Stimulated activated CD8-positive, alpha-beta memory T cell treated with anti-CD3 and anti-CD28 coated beads, Interleukin-7, amount 100 ng/mL, for 48 hours (primary cell): ENCODE data around the gene CNNM1.

Experiments
- DNase-seq, 2 donors: peaks; one replicate each; pipeline ENCODE4 v3.0.0-alpha.2; 2020; ENCODE audit warnings: low read depth in 1 of 2; ENCODE audit errors: extremely low read depth in 1 of 2

CNNM1 gene

DNA sequence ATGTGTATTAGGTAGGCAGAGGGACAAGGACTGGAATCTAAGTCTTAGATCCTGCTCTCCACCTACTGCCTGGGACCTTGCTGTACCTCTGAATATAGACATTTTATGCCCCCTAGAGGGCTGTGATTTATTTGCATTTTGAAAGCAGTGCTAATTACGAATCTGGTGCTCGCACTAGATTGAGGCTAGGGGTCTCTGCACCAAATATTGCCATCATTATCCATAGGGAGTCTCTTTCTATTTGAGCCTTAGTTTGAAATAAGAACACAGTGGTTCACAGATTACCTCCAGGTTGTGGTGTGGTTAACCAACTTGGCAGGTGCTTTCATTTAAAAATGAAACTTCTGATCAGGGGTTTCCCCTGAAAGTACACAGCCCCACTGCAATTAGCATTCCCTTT, 41.8 kb downstream of the CNNM1 start:
- DNase-seq = no peak

DNA sequence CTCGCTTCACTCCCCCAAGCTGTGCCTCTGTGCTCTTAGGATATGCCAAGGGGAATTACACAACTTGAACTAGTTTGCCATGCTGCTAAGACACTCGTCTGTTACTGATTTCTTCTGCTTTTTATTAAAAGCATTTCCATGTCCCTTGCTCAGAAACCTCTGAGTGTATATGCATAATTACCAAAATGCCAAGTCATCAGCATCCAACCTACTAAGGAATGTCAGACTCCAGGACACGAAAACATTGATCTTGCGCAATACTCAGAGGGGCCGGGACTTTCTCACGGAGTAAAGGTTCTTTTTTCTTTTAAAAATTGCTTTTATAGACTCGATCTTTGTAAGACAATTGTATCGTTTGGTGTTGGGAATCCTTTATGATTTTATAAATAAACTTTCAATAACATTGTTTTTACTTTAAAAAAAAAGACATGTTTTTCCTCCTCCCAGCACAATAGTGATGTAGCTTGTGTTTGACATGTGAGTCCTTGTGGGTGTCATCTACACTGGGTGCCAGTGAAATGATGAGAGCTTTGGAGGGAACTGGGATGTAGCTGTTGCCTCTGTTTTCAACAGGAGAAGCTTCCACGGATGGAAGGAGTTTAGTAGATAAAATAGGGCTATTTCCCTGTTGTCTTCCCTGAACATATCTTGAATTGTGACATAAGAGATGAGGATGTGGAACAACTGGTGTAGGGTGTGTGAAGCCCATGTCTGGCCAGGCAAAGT, 43.6 kb downstream of the CNNM1 start:
- DNase-seq = no peak

- no peak for DNase-seq
Observed at GRCh38 chr10:99374526-99374925, 45.4 kb downstream of the CNNM1 start.

DNA sequence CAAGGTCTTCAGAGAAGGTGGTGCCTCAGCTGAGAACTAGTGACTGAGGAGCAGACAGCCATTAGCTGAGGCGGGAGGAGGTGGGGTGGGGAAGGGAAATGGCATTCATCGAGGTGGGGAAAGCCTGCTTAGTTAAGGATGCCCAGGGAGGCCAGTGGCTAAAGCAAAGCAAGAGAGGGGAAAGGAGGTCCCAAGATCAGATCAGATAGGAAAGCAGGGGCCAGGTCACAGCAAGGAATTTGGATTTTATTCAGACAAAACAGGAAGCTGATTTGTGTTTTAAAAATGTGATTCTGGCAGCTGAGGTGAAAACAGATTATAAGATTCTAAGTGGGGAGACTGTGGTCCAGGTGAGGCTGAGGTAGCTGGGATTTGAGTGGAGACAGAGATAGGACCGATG, 45.8 kb downstream of the CNNM1 start:
- no peak for DNase-seq

- DNase-seq = no peak
Observed at GRCh38 chr10:99375426-99375825, 46.3 kb downstream of the CNNM1 start.

GRCh38 chr10:99382176-99382575, 53.0 kb downstream of the CNNM1 start:
- no peak for DNase-seq

DNA sequence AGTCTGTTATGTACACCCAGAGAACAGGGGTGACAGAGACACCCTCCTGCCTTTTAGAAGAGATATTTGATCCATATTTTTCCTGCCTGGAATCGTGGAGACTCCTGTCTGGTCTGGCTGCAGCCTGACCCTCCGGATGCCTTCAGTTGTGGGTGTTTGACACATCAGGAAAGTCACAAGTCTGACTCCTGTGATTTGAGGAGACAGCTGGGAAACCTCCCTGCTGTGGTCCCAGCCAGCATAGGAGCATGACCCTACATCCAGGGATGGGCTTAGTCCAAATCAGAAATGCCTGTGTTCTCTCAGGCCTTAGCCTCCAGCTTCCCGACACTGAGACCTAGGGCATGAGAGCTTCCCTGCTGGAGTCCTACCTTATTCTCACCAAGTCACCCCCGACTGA, 57.9 kb downstream of the CNNM1 start:
- no peak for DNase-seq

- no peak for DNase-seq
Observed at GRCh38 chr10:99387541-99387940, 58.4 kb downstream of the CNNM1 start.

DNA sequence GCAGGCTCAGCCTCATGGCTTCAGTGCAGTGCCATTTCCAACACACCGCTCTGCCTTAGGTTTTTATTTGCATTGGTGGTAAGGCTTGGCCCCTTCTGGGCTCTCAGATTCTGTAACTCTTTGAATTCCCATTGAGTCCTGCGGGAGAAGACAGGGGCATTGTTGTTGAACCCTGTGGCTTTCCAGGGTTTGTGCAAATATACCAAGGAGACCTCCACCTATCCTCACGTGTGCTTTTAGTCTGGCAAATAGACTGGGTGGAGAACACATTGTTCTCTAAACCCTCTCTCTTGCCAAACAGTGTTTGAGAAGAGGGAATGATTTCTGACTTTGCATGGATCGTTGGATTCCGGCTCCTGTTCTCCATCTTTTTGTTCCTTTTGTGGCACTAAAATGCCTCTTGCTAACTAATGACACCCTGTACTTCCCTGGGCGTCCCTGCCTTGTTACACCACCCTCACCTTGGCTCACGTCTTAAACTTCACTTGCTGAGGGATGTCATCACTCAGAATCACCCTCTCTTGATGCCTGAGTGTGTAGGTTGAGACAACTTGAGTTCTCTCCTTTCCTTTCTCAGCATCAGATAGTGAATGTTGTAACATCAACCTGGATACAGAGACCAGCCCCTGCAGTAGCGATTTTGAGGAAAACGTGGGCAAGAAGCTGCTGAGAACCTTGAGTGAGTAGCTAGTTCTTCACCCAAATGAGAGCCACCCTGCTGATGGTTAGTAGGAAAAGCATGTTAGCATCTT, 60.7 kb downstream of the CNNM1 start:
- no peak for DNase-seq

DNA sequence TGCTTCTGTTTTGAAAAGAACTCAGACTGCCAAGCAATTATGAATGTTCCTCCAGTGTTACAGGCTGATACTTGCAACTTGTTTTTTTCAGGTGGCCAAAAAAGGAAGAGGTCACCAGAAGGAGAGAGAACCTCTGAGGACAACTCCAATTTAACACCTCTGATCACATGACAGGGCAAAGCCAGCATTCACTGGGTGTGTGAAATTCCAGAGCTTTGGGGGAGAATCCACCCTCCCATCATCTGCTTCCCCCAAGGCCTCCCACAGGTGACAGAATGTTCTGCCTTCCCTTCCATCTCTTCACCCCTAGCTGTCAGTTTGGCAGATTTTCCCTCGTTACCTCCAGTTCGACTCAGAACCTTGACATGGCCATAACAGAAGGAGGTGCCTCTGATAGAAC, 62.2 kb downstream of the CNNM1 start:
- DNase-seq = no peak

DNA sequence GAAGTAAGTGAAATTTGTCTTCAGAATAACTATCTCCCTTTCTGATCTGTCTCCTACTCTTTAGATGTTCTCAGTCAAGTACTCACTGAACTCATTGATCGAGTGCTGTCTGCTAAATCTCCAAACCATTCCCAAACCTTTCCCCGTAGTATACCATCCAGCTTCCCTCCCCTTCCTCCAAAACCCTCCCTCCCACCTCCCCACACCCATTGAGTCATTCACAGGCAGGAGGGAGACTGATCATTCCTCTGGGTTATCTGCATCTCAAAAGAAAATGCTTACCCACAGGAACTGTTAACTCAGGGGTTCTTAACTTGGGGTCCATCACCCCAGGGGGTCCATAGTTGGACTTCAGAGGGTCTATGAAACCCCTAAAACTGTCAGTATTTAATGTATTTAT, 63.9 kb downstream of the CNNM1 start:
- DNase-seq = no peak

DNA sequence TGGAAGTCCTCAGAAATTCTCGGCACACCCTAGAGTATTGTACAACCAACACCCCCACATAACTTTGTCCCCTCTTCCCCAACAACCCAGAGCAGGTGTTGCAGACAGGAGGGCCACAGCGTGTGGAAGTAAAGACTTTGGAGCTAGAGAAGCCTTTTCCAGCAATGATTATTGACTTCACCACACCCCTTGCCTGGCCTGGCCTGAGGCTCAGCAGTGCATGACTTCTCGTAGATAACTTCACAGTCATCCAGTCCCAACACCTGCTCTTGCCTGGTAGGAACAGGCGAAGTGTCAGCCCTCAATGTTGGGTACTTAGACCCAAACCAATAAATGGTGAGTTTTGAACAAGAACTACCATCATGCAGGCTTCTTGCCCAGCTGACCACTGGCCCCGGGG, 64.5 kb downstream of the CNNM1 start:
- no peak for DNase-seq

- DNase-seq = no peak
Observed at GRCh38 chr10:99394256-99394655, 65.1 kb downstream of the CNNM1 start.

DNA sequence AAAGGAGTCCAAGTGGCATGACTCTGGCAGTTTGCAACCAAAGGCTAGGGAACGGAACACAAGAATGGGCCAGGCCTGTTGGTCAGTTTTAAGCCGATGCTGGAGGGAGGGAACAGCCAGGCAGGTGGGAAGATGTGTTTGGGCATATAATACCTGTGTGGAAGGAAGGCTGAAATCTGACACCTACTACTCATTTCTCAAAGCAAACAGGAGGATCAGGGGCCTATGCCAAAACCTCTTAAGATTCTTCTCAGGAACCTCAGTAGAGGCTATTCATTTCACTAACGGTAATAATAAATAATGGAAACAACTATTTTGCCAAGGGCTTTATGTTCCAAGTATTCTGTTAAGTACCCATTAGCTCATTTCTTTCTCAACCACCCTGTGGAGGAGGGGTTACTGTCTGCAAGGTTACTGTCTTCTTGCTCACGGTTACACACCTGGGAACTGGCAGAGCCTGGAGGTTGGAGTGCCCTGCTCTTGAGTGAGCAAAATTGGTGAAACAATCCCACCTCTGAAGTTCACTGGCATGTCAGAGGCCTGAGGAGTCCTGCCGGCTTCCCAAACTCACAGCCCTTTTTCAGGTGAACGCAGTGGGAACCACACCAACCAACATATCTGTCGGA, 65.7 kb downstream of the CNNM1 start:
- no peak for DNase-seq

DNA sequence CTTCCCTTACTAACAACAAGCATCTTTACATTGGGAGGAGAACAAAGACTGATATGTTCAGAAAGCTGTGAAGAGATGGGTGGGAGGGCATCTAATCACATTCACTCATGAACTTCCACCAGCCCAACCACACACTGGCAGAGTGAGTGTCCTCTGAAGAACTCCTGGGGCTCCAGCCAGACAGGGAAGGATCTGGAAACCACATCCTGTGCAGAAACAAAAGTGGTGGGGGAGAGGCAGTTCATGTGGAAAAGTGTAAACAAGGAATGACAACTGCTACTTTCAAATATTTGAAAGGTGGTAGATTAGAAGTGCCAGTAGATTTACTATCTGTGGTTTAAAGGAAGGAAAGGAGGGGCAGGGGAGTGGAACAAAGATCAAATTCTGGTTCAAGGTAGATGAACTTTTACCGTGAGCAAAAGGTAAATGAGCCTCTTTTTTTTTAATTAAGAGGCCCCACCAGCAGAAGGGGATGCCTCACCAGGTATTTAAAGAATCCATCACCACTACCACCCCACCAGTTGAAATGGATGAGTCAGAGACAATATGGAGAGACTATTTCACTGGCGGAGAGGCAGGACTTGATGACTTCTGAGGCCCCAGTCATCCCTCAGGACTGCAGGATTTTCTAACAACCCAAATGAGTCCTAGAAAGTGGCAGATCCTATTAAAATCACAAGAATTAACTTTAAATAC, 66.7 kb downstream of the CNNM1 start:
- no peak for DNase-seq

- DNase-seq = no peak
Observed at GRCh38 chr10:99396471-99396870, 67.3 kb downstream of the CNNM1 start.

DNA sequence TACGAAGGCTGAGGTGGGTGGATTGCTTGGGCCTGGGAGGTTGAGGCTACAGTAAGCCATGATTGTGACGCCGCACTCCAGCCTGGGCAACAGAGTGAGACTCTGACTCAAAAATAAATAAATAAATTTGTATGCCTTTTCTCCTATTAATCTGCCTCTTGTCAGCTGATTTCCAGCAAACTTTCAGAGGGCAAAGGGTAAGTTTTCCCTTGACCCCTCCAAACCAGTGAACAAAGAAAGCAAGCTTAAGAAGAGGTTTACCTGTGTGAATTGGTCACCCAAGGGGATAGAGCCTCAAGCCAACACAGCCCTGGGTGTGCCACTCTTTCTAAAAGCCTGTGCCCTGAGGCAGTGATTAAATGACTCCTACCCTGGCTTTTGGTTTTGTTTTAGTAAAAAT, 70.5 kb downstream of the CNNM1 start:
- DNase-seq = no peak

DNA sequence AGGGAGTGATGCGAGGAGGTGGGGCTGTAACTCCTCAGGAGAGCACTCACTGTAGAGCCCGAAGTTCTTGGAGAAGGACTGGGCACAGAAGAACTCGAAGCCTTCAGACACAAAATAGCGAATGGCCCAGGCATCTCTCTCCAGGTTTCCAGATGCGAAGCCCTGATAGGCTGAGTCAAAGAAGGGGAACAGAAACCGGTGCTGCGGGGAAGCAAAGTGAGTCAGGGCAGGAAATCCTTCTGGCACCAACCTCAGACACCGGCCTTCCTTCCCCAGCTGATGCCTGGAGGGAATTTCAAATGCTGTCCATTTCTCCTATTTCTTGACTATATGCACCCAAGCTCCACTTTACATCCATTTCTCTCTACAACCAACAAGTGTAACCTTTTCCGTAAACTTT, 74.5 kb downstream of the CNNM1 start:
- no peak for DNase-seq

GRCh38 chr10:99406149-99406548, 77.0 kb downstream of the CNNM1 start:
- no peak for DNase-seq

GRCh38 chr10:99410146-99410545, 81.0 kb downstream of the CNNM1 start:
- no peak for DNase-seq

DNA sequence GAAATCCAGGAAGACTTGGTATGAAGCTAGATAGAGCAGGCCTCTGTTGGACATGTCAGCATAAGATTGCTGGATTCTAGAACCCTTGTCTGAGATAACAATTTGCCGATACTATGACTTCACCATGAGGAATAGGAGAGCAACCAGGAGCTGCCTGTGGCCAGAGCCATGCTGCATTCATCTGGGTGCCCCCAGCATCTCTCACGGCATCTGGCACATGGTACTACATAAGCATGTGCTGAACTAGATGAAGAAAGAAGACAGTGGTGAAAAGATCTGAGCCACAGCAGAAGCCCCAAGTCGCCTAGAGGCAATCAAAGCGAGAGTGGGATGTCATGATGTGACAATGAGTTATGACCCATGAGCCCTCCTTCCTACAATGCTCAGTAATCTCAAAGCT, 81.7 kb downstream of the CNNM1 start:
- no peak for DNase-seq

DNA sequence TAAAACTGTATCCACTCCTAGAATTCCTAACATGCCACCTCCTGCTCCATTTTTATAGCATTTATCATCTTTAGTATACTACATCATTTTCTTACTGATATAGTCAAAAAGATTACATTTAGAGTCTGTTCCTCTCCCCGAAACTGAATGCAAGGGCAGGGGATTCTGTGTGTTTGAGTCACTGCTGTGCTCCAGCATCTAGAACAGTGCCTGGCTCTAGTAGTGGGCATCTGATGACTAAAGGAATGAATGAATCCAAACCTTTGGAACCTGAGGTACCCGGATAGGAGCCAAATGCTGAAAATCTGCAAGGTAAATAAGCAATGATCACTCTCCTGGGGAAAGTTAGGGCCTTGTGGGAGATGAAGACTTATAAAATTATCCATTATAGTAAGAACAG, 82.4 kb downstream of the CNNM1 start:
- DNase-seq = no peak
